Inferior parietal cortex (tissue), 1 donor: ENCODE results near the gene CACNA2D1.

ENCODE experiments used
- DNase-seq: peaks from one replicate; pipeline ENCODE4 v3.0.0-alpha.2; 2016; ENCODE audit errors: extremely low spot score

The CACNA2D1 gene

DNA sequence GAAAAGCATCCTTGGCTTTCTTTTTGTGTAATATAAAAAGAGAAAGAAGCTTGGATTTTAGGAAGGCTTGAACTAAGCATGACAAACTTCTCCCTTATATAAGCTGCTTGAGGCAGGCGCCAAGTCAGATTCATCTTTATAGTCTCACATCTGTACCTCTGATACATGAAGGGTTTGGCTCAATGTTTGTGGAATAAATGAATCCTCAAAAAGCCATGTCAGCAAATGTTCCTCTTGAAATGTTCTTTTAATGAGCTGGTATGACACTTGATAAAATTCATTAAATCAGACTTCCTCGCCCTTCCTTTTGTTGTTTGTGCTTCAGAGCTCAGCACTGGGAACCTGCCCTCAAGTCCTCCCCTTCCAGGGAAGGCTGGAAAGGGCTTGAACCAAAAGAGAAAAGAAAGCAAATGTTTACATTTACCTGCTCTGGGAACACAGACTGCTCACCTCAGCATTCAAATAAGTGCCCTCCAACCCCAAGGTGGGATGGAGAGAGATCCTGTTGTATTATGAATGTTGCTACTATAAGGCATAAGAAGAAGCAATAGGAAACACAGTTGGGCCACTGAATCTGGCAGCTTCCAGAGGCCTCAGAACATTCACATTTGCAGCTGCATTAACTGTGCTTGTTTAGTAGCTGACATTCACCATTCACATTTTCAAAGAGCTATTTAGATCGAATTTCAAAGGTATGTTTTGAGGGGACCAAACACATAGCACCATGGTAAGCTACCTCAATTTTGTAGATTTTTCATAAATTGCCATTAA lies 212.6 kb downstream of the CACNA2D1 start:
- peak; percentile 67 for DNase-seq

DNA sequence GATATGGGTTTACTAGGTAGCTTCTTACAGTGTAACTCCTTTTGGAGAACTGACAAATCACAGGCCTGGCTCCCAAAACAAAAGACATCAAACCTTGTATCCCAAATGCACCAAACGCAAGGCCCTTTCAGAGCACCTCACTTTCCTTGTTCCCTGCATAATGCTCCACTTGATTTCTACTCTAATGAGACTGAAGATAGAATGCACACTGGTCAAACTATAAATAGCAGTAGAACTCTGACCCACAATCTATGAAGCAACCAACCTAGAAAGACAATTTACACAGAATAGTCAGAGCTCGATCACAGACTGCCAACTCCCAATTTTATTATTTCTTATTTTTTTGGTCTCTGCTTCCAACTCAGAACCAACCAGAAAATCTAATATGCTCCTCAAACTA lies 214.4 kb downstream of the CACNA2D1 start:
- DNase-seq, result no peak

- no peak for DNase-seq
Observed at GRCh38 chr7:82226191-82226590, 217.4 kb downstream of the CACNA2D1 start.

- no peak for DNase-seq
Observed at GRCh38 chr7:82224529-82224928, 219.0 kb downstream of the CACNA2D1 start.

- no peak for DNase-seq
Observed at GRCh38 chr7:82223580-82223979, 220.0 kb downstream of the CACNA2D1 start.

DNA sequence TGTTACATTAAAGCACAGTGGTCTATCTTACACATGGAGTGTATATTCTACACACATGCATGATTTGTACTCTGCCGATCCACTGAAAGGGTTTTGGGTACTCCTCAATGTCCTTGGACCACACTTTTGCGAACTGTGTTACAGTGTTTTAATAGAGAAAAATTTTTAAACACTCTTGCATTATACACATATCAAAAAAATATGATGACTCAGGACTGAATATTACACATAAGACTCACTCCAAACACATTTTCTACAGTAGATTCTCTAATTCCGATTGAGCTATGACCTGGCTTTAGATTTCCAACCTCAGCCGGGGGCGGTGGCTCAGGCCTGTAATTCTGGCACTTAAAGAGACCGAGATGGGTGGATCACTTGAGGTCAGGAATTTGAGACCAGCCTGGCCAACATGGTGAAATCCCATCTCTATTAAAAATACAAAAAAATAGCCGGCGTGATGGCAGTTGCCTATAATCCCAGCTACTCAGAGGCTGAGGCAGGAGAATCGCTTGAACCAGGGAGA lies 222.4 kb downstream of the CACNA2D1 start:
- no peak for DNase-seq

DNA sequence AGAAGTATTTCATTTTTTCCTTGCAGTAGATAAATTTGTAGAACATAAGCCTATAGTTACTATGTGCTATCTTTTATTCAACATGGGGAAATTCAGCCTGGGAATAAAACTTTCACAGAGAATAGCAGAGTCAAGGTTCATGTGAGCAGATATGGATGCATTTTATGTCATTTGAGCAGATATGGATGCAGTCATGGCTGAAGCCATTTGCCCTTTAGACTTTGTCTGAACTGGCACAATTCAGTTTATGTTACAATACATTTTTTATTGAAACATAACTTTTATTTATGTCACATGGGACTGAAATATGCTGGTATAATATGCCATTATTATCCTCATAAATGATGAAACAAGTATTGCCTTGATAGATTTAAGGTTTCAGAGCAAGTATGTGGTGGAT lies 231.1 kb downstream of the CACNA2D1 start:
- no peak for DNase-seq

DNA sequence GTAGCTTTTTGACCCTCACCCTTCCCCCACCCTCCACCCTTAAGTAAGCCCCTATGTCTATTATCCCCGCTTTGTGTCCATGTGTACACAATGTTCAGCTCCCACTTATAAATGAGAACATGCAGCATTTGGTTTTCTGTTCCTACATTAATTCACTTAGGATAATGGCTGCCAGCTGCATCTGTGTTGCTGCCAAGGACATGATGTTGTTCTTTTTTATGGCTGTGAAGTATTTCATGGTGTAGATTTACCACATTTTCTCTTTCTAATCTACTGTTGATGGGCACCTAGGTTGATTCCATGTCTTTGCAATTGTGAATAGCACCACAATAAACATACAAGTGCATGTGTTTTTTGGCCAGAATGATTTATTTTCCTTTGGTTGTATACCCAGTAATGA lies 232.2 kb downstream of the CACNA2D1 start:
- no peak for DNase-seq

- DNase-seq, result no peak
Observed at GRCh38 chr7:82210416-82211184, 233.0 kb downstream of the CACNA2D1 start.

DNA sequence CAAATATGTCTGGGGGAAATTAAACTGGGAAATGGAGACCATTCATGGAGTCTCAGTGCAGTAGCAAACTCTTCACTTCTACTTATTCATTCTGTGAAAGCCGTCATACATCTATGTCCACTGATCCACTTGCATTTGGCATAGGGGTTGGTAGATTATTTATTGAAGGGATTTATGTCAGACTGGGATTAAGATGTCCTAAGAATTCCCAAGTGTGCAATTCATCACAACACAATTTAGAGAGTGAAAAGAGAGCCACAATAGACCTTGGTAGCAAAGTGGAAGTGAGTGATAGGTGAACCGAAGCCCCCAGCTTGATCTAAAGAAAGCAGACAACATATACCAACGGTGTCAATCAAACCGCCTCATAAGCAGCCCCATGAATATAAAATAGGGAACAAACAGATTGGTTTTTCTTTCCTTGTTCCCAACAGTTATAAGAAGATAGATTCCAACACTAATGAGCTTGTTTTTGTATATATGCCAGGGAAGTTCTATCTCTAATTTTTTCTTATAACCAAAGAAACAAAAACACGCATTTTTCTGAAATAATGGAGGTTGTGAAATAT lies 234.3 kb downstream of the CACNA2D1 start:
- DNase-seq, result no peak

GRCh38 chr7:82204694-82205093 lies 238.9 kb downstream of the CACNA2D1 start:
- no peak for DNase-seq

DNA sequence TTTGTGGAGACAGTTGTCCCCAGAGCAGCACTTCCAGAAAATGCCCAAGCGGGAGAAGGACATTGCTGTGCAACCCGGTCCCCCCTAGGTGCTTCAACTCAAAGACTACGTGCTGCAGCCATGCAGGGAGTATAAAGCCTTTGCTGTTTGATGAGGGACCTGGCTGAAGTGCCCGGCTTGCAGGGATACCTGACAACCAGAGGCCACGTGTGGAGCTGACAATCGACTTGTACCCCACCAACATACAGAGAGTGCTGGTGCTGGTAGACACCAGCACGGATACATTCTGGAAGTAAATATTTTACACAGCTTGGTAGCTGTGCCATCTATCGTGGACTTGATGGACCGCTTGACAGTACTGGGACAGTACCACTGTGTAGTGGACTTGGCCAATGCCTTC lies 240.6 kb downstream of the CACNA2D1 start:
- DNase-seq, result no peak

- DNase-seq, result no peak
Observed at GRCh38 chr7:82202107-82202506, 241.5 kb downstream of the CACNA2D1 start.

- DNase-seq, result no peak
Observed at GRCh38 chr7:82200601-82201000, 243.0 kb downstream of the CACNA2D1 start.

GRCh38 chr7:82194016-82194643 lies 249.4 kb downstream of the CACNA2D1 start:
- DNase-seq, result no peak

DNA sequence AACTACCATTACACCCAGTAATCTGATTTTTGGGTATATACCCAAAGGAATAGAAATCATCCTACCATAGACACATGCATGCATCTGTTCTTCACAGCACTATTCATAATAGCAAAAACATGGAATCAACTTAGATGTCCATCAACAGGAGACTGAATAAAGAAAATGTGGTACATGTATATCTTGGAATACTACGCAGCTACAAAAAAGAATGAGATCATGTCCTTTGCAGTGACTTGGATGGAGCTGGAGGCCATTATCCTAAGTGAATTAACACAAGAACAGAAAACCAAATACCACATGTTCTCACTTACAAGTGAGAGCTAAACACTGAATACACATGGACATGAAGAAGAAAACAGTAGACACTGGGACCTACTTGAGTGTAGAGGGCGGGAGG lies 254.9 kb downstream of the CACNA2D1 start:
- no peak for DNase-seq

GRCh38 chr7:82185443-82185842 lies 258.1 kb downstream of the CACNA2D1 start:
- DNase-seq, result no peak

DNA sequence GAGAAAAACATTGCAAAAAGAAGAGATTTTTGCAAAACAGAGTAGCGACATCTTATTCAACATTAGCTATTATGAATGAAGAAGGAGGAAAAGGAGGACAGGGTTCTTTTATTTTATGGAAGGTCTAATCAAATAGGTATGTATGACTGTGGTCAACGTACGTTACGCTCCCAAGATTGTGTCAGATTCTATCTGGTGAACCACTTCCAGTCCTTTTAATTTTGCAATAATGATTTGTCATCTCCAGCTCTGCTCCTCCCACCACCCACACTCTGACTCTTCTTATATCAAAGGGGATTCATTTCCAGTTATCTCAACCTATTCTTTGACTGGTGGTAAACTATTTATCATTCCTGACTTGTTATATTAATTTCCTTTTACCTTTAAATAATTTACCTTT lies 259.9 kb downstream of the CACNA2D1 start:
- DNase-seq, result no peak

DNA sequence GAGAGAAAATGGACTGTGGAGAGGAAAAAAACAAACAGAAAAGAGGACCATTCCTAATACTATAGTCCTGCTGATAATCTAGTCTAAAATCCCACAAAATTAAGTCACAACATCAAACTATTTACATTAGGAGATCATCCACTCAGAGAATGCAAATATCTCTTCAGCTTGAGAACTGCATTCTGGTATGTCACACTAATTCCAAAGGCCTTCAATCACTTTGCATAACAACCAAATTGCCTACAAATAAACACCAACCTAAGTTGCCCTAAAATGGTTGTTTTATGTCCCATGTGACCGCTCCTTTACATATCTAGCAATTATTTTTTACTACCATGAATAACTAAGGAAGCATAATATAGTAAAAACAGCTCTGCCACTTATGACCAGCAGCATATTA lies 264.3 kb downstream of the CACNA2D1 start:
- DNase-seq, result no peak

GRCh38 chr7:82175319-82175718 lies 268.3 kb downstream of the CACNA2D1 start:
- DNase-seq, result no peak

DNA sequence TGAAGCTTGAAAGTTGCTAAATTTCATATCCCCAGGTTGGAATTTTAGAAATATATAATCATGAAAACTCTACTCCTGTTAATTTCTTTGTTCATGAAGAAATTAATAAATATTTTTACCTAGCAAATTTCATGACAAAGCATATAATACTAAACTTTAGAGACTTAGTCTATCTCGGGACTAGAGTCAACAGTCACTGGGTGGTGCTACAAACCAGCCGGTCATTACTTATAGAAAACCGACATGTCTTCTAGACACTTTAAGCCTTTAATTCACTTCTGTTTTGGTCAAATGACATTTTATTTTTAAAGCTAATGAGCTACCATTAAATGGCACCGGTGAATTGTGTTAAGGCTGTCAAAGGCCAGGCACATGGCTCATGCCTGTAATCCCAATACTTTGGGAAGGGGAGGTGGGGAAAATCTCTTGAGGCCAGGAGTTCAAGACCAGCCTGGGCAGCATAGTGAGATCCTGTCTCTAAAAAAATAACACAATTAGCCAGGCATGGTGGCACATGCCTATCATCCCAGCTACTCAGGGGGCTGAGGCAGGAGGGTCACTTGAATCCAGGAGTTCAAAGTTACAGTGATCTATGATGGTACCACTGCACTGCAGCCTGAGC lies 270.1 kb downstream of the CACNA2D1 start:
- no peak for DNase-seq

DNA sequence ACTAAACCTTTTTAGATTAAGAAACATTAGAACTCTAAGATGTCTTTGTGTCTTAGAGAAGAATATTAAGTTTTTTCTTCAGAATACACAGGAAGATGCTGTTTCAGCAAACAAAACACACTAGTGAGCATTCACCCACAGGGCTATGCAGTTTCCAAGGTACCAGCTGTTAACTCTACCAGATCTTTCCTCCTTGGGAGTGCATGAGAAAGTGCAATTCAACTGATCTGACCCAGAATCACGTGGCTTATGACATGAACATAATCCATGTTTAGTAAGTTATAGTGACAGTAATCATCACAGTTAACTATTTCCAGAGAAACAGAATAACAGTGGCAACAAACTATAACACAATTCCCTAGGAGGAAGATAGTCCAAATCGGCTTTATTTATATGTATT lies 270.7 kb downstream of the CACNA2D1 start:
- no peak for DNase-seq
